Panc1 (cell line): ENCODE data around the gene REV3L. TPM values are rescaled to one million over a fixed set of nuclear protein-coding genes. Genes with fewer than 3 reads are reported as not detected.

Experiments used
- ATAC-seq: fragments of 200-7000 bp; cut with Tn5 transposase; 2 replicates; pipeline ENCODE4 v1.9.1; 2020; ENCODE audit warnings: mild to moderate bottlenecking, moderate library complexity
- BruUV-seq: library from RNA; stranded (reverse); fragments of 400-500 nt; replicated peaks from 2 replicates; lab custom pipeline; 2021; lab: Mats Ljungman, UMichigan
- CTCF ChIA-PET: fragments of 300-600 bp; sonication (Branson Sonifier 250); formaldehyde crosslinking; loops from one replicate; lab custom pipeline; 2022; ENCODE audit warnings: antibody characterized with exemption; lab: Charles Lee
- POLR2A ChIA-PET: fragments of 300-600 bp; sonication (Branson Sonifier 250); formaldehyde crosslinking; loops from one replicate; lab custom pipeline; 2022; ENCODE audit warnings: antibody characterized with exemption; lab: Charles Lee
- DNase-seq: peaks from one replicate; pipeline ENCODE4 v3.0.0-alpha.2; 2010; ENCODE audit warnings: low read depth, low spot score
- H3K27ac ChIP-seq: 2 replicates; pipeline ENCODE4 v1.5.1; 2011; ENCODE audit warnings: mild to moderate bottlenecking, low read length, inconsistent platforms
- H3K27me3 ChIP-seq: fragments of 200-500 bp; sonication (Bioruptor generic); 2 replicates; pipeline ENCODE4 v1.6.0; 2014; ENCODE audit warnings: low read length, inconsistent platforms; ENCODE audit not compliant: control insufficient read depth, insufficient read depth
- H3K36me3 ChIP-seq: fragments of 200-500 bp; sonication (Bioruptor generic); 2 replicates; pipeline ENCODE4 v1.5.1; 2014; ENCODE audit warnings: inconsistent platforms, mild to moderate bottlenecking, low read length, moderate library complexity; ENCODE audit not compliant: control insufficient read depth, insufficient read depth
- H3K4me1 ChIP-seq: 2 replicates; pipeline ENCODE4 v1.5.1; 2011; ENCODE audit warnings: inconsistent platforms, mild to moderate bottlenecking, low read length, moderate library complexity; ENCODE audit not compliant: control insufficient read depth, insufficient read depth
- H3K4me3 ChIP-seq, 2 experiments: 2 replicates each; pipeline ENCODE4 v1.5.1; 2011 to 2012; ENCODE audit warnings: low read depth in 2 of 2, low read length in 2 of 2, mild to moderate bottlenecking in 2 of 2, inconsistent platforms in 1 of 2, moderate library complexity in 1 of 2
- H3K9me3 ChIP-seq: fragments of 200-500 bp; sonication (Bioruptor generic); 2 replicates; pipeline ENCODE4 v1.5.1; 2014; ENCODE audit warnings: low read depth, mild to moderate bottlenecking, inconsistent platforms, low read length, moderate library complexity; ENCODE audit not compliant: control insufficient read depth, insufficient read depth
- POLR2AphosphoS5 ChIP-seq: IDR thresholded peaks from 2 replicates; pipeline ENCODE4 v1.6.1; 2012; ENCODE audit warnings: mild to moderate bottlenecking, low read depth, low read length, moderate library complexity
- TCF7L2 ChIP-seq: IDR thresholded peaks from 2 replicates; pipeline ENCODE4 v1.6.1; 2011; ENCODE audit warnings: mild to moderate bottlenecking, low read depth, low read length, inconsistent platforms
- in situ Hi-C: cut with HindIII; loops from 2 replicates; pipeline ENCODE4 v1.10.0; 2016; ENCODE audit warnings: low sequenced_read_pairs, low pct_unique_long_range_greater_than_20kb
- intact Hi-C: fragments of 100-400 bp; cut with micrococcal nuclease; formaldehyde crosslinking; loops from one replicate; pipeline ENCODE4 v1.10.0; 2022; ENCODE audit not compliant: unreplicated experiment
- total RNA-seq: library from RNA; stranded (reverse); gene quantifications from one replicate; pipeline ENCODE4 v1.2.1, GENCODE V29; 2021; ENCODE audit not compliant: unreplicated experiment
- TF ChIP-seq, protein P1 (sequence below): fragments of 450-650 bp; IDR thresholded peaks from 2 replicates; pipeline ENCODE4 v1.5.1; 2017; ENCODE audit warnings: mild to moderate bottlenecking
- TF ChIP-seq, protein P2 (sequence below), 2 experiments: IDR thresholded peaks; 2 replicates each; pipeline ENCODE4 v1.6.1; 2011 to 2012; ENCODE audit warnings: low read depth in 2 of 2, control low read depth in 1 of 2, low read length in 1 of 2, mild to moderate bottlenecking in 1 of 2, moderate library complexity in 1 of 2; ENCODE audit not compliant: insufficient read depth in 1 of 2

The REV3L gene
- total RNA-seq, 1 experiment from 2014 or later = 44.8 TPM

DNA sequence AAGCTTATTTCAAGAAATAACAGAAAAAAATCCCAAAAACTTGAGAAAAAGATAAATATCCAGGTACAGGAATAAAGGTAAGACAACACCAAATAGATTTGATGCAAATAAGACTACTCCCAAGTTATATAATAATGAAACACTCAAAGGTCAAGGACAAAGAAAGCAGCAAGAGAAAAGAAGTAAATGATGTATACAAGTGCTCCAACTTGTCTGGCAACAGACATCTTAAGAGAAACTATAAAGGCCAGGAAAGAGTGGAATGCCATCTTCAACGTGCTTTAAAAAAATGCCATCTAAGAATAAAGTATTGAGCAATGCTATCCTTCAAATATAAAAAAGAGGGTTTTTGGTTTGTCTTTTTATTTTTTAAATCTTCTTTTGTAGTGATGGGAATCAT, 54.2 kb downstream of the REV3L start:
- ChIA-PET POLR2A (no interaction called here), CTCF (no interaction called here)
- BruUV-seq = no TSS peak
- DNase-seq (no peak), ATAC-seq (no peak)
- no peak for TF ChIP-seq POLR2AphosphoS5
- no peak overlapping the region for H3K27ac ChIP-seq
- peaks cover 27% of the 10 kb centered on the region for H3K4me1 ChIP-seq
- no peaks in the 10 kb centered on the region for H3K27me3 ChIP-seq
- peaks cover 20% of the 10 kb centered on the region; the same call in 1 of the 2 replicates for H3K9me3 ChIP-seq
- in situ Hi-C loops = no loop called here
- no peaks in the 10 kb centered on the region for H3K36me3 ChIP-seq
- H3K4me3 ChIP-seq = no peak overlapping the region
- intact Hi-C loops = no loop called here

DNA sequence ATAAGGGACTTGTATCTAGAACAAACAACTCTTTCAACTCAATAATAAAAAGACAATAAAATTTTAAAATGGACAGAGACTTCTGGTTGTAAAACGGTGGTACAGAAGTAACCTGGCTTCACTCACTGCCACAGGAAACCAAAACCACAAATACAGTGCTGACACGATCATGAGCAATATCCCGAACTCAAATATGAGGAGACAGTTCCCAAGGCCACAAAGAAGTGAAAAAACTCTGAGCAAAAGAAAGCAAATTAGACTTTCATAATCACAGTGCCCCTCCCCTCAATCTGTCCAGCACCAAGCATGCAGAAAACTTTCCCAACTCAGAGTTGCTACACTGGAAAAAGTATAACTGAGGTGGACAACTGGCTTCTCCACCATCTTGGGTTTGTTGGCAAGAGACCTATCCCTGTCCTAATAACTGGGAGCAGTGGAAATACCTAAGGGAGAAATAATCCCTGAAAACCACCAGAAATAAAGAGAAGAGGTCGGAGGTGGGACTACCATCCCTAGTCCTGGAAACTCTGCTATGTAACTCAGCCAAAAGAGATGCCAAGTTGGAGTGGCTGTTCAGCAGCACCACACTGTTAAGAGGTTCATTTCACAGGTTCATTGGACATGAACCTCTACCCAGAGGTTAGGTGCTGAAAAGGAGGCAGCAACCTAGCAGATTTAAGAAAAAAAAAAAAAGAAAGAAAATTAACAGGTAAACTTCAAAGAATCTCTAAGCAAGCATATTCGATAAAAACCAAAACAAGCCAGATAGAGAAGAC, 55.5 kb downstream of the REV3L start:
- peak overlapping the region; percentile 44 for H3K27ac ChIP-seq
- in situ Hi-C loops (no loop called here), intact Hi-C loops (no loop called here)
- ATAC-seq (peak; percentile 83), DNase-seq (peak; percentile 68)
- BruUV-seq = no TSS peak
- TF ChIP-seq, protein P1, sequence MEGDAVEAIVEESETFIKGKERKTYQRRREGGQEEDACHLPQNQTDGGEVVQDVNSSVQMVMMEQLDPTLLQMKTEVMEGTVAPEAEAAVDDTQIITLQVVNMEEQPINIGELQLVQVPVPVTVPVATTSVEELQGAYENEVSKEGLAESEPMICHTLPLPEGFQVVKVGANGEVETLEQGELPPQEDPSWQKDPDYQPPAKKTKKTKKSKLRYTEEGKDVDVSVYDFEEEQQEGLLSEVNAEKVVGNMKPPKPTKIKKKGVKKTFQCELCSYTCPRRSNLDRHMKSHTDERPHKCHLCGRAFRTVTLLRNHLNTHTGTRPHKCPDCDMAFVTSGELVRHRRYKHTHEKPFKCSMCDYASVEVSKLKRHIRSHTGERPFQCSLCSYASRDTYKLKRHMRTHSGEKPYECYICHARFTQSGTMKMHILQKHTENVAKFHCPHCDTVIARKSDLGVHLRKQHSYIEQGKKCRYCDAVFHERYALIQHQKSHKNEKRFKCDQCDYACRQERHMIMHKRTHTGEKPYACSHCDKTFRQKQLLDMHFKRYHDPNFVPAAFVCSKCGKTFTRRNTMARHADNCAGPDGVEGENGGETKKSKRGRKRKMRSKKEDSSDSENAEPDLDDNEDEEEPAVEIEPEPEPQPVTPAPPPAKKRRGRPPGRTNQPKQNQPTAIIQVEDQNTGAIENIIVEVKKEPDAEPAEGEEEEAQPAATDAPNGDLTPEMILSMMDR = no peak
- TF ChIP-seq TCF7L2 (no peak), POLR2AphosphoS5 (no peak)
- TF ChIP-seq, protein P2, sequence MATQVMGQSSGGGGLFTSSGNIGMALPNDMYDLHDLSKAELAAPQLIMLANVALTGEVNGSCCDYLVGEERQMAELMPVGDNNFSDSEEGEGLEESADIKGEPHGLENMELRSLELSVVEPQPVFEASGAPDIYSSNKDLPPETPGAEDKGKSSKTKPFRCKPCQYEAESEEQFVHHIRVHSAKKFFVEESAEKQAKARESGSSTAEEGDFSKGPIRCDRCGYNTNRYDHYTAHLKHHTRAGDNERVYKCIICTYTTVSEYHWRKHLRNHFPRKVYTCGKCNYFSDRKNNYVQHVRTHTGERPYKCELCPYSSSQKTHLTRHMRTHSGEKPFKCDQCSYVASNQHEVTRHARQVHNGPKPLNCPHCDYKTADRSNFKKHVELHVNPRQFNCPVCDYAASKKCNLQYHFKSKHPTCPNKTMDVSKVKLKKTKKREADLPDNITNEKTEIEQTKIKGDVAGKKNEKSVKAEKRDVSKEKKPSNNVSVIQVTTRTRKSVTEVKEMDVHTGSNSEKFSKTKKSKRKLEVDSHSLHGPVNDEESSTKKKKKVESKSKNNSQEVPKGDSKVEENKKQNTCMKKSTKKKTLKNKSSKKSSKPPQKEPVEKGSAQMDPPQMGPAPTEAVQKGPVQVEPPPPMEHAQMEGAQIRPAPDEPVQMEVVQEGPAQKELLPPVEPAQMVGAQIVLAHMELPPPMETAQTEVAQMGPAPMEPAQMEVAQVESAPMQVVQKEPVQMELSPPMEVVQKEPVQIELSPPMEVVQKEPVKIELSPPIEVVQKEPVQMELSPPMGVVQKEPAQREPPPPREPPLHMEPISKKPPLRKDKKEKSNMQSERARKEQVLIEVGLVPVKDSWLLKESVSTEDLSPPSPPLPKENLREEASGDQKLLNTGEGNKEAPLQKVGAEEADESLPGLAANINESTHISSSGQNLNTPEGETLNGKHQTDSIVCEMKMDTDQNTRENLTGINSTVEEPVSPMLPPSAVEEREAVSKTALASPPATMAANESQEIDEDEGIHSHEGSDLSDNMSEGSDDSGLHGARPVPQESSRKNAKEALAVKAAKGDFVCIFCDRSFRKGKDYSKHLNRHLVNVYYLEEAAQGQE (IDR thresholded peaks at IDR 0.05; ENCODE audit: insufficient read depth in 1 of 2, low read depth in 2 of 2, low read length in 1 of 2) = no peak
- H3K27me3 ChIP-seq = no peaks in the 10 kb centered on the region
- no peaks in the 10 kb centered on the region for H3K36me3 ChIP-seq
- POLR2A ChIA-PET = interaction anchor here (0.6 kb wide), 1 partner anchor 48 kb away, joined by 4 read pairs; no protein-coding TSS in a partner anchor
- H3K4me1 ChIP-seq = peaks cover 33% of the 10 kb centered on the region
- CTCF ChIA-PET = no interaction called here
- no peak overlapping the region for H3K4me3 ChIP-seq
- H3K9me3 ChIP-seq = peaks cover 20% of the 10 kb centered on the region; the same call in 1 of the 2 replicates
